HG02678 (cell line): Measurements from ENCODE around the gene OR5A1.
A peak's percentile ranks its signal among the peaks of the same experiment; 100 is the strongest.
"Not testable (repeated sequence)": the region's sequence is repeated elsewhere in the genome, so short reads cannot be mapped to it uniquely, and the experiment has no call there.

ENCODE experiments used
- ATAC-seq: cut with Tn5 transposase; IDR thresholded peaks from one replicate; pipeline ENCODE4 v1.9.1; 2021; ENCODE audit warnings: mild to moderate bottlenecking, moderate library complexity; ENCODE audit not compliant: unreplicated experiment

OR5A1 gene

GRCh38 chr11:59436169-59436568 is at the start of gene OR5A1:
Gene OR5A1, plus strand, starts transcription at chr11:59436469. Its CDS starts 6,700 bp downstream, at chr11:59443169.
- ATAC-seq = no peak

GRCh38 chr11:59394186-59394585 is 42.1 kb upstream of the OR5A1 start:
- ATAC-seq = no peak

- ATAC-seq = no peak
Measured at GRCh38 chr11:59400461-59401261, 35.6 kb upstream of the OR5A1 start.

DNA sequence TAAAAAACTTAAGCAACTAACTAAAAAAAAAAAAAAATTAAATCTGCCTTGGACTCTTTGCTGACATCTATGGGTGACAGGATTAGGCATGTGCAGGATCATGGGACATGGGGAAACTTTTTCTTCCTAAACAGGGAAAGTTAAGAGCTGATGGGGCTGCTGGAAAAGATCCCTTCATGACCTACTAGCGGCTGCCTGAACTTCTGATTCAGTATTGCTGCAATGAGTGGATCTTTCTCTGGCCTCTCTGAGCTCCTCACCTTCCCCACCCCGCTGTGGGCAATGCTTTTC is 35.1 kb upstream of the OR5A1 start:
- ATAC-seq = no peak

DNA sequence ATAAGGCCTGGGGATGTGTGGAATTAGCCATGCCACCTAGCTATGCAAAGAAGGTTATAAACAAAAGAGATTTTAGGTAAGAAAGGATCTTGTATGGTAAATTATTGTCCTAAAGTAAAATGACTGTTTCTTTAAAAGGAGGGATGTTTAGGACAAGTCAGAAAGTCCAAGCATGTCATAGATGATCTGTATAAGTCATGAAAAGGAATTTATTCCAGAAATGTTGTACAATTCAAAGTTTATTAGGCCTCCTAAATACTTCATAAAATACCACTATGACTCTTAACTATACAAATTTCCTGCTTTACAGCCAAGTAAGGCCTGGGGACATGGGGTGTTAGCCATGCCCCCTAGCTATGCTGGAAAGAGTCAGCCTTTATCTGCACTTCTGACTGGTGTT is 32.7 kb upstream of the OR5A1 start:
- ATAC-seq = no peak

GRCh38 chr11:59413646-59414045 is 22.6 kb upstream of the OR5A1 start:
- ATAC-seq = no peak

- no peak for ATAC-seq
Measured at GRCh38 chr11:59415111-59415510, 21.2 kb upstream of the OR5A1 start.

GRCh38 chr11:59416613-59417012 is 19.7 kb upstream of the OR5A1 start:
- ATAC-seq = no peak

DNA sequence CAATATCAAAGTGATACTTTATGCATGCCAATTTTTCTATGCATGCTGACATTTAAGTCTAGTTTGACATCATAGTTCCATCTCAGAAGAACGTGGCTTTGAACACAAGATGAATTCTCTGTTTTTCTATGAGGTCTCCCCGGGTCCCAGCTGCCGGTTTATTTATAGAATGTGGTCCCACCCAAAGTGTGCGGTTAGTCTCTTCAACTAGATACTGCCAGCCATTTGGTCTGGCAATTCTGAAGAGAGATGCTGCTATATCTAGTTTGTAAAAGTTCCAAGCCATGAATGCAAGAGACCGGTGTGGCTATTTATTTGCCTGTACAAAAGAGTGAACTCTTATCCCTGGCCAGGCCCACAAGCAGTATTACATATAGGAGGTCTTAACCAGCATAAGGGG is 19.2 kb upstream of the OR5A1 start:
- no peak for ATAC-seq

- no peak for ATAC-seq
Measured at GRCh38 chr11:59418156-59418555, 18.1 kb upstream of the OR5A1 start.

GRCh38 chr11:59423835-59424234 is 12.4 kb upstream of the OR5A1 start:
- ATAC-seq = no peak

DNA sequence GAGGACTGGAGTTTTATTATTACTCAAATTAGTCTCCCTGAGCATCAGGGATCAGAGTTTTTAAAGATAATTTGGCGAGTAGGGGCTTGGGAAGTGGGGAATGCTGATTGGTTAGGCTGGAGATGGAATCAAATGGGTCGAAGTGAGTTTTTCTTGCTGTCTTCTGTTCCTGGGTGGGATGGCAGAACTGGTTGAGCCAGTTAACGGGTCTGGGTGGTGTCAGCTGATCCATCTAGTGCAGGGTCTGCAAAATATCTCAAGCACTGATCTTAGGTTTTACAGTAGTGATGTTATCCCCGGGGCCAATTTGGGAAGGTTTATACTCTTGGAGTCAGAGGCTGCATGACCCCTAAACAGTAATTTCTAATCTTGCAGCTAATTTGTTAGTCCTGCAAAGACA is 11.1 kb upstream of the OR5A1 start:
- ATAC-seq = no peak

- no peak for ATAC-seq
Measured at GRCh38 chr11:59426361-59427067, 9.8 kb upstream of the OR5A1 start, which contains the start of gene OR5A2. Gene OR5A2, minus strand, starts transcription at chr11:59426413. Its CDS starts 3,460 bp downstream, at chr11:59422953.

- no peak for ATAC-seq
Measured at GRCh38 chr11:59427068-59427382, 9.2 kb upstream of the OR5A1 start.

- peak; percentile 84 for ATAC-seq
Measured at GRCh38 chr11:59429924-59430516, 6.2 kb upstream of the OR5A1 start.

GRCh38 chr11:59437770-59438169 is 1.5 kb downstream of the OR5A1 start:
- no peak for ATAC-seq

GRCh38 chr11:59445624-59446023 is 9.4 kb downstream of the OR5A1 start:
- ATAC-seq = not testable (repeated sequence)

- ATAC-seq = no peak
Measured at GRCh38 chr11:59448484-59448883, 12.2 kb downstream of the OR5A1 start.

- no peak for ATAC-seq
Measured at GRCh38 chr11:59456661-59457060, 20.4 kb downstream of the OR5A1 start, which contains the start of gene OR4D6. Gene OR4D6, plus strand, starts transcription at chr11:59456961. Its CDS starts 0 bp downstream, at chr11:59456961.

- no peak for ATAC-seq
Measured at GRCh38 chr11:59459916-59460315, 23.6 kb downstream of the OR5A1 start.

DNA sequence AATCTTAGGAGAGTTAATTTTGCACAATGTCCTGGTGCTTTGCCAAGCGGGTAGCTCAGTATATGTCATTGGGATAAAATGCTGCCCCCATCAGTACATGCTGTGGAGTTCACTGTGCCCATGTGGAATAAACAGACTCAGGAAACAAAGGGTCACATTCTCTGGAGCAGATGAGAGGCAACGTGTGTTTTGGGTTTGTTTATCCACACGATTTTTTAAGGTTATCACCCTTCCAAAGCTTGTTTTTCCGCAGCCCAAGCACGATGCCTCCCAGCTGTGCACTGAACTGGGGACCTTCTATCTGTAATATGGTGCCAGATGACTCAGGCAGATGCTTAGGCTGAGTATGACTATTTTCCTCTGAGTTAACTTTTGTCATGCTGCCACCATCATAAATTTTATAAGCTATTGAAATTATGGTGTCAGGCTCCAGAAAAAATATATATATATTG is 26.9 kb downstream of the OR5A1 start:
- ATAC-seq = no peak

GRCh38 chr11:59473015-59473414 is 36.7 kb downstream of the OR5A1 start, which contains the start of gene OR4D10:
Gene OR4D10, plus strand, starts transcription at chr11:59473315. Its CDS starts 4,115 bp downstream, at chr11:59477430.
- ATAC-seq = no peak
